Calu3 (cell line): Measurements from ENCODE around the gene TRDN. TPM values are rescaled to one million over a fixed set of nuclear protein-coding genes. Genes with fewer than 3 reads are reported as not detected.

ENCODE experiments used
- BruUV-seq: library from RNA; stranded (reverse); fragments of 400-500 nt; replicated peaks from 2 replicates; lab custom pipeline; 2021; lab: Mats Ljungman, UMichigan
- CTCF ChIA-PET: fragments of 300-600 bp; sonication (Branson Sonifier 250); formaldehyde crosslinking; loops from one replicate; lab custom pipeline; 2022; ENCODE audit warnings: antibody characterized with exemption; lab: Charles Lee
- DNase-seq: peaks from one replicate; pipeline ENCODE4 v3.0.0; 2022
- H3K27ac Mint-ChIP-seq: one replicate; pipeline ENCODE4 v1.8.0; 2022; ENCODE audit warnings: mixed read lengths; ENCODE audit not compliant: unreplicated experiment
- H3K27me3 Mint-ChIP-seq: one replicate; pipeline ENCODE4 v1.8.0; 2022; ENCODE audit warnings: mixed read lengths; ENCODE audit not compliant: unreplicated experiment
- H3K36me3 Mint-ChIP-seq: one replicate; pipeline ENCODE4 v1.8.0; 2022; ENCODE audit warnings: mild to moderate bottlenecking, moderate library complexity, mixed read lengths; ENCODE audit not compliant: insufficient read depth, unreplicated experiment
- H3K4me1 Mint-ChIP-seq: one replicate; pipeline ENCODE4 v1.8.0; 2022; ENCODE audit warnings: mild to moderate bottlenecking, low read depth, mixed read lengths; ENCODE audit not compliant: unreplicated experiment
- H3K4me3 Mint-ChIP-seq: one replicate; pipeline ENCODE4 v1.8.0; 2022; ENCODE audit warnings: mild to moderate bottlenecking, low read depth, moderate library complexity, mixed read lengths; ENCODE audit not compliant: unreplicated experiment
- H3K9me3 Mint-ChIP-seq: one replicate; pipeline ENCODE4 v1.8.0; 2022; ENCODE audit warnings: low read depth, mixed read lengths; ENCODE audit not compliant: unreplicated experiment
- CTCF ChIP-seq: fragments of 200-600 bp; IDR thresholded peaks from one replicate; pipeline ENCODE4 v1.8.0; 2022; ENCODE audit warnings: antibody characterized with exemption; ENCODE audit not compliant: unreplicated experiment
- intact Hi-C: fragments of 100-400 bp; cut with micrococcal nuclease; formaldehyde crosslinking; loops from one replicate; pipeline ENCODE4 v1.10.0; 2022; ENCODE audit not compliant: unreplicated experiment
- total RNA-seq: library from RNA; stranded (reverse); gene quantifications from 2 replicates; pipeline ENCODE4 v1.2.3, GENCODE V29; 2022

The TRDN gene
- total RNA-seq, 1 experiment from 2014 or later, result not detected

GRCh38 chr6:123509112-123509511 lies 127.6 kb downstream of the TRDN start:
- H3K4me3 Mint-ChIP-seq, result no peak overlapping the region

GRCh38 chr6:123508290-123508689 lies 128.5 kb downstream of the TRDN start:
- Mint-ChIP-seq H3K4me1 (no peaks in the 10 kb centered on the region), H3K27ac (no peak overlapping the region), H3K9me3 (no peaks in the 10 kb centered on the region), H3K4me3 (no peak overlapping the region), H3K27me3 (no peaks in the 10 kb centered on the region), H3K36me3 (no peaks in the 10 kb centered on the region)
- no TSS peak for BruUV-seq
- no peak for TF ChIP-seq CTCF
- no peak for DNase-seq
- CTCF ChIA-PET, result no interaction called here
- intact Hi-C loops, result no loop called here

More at GRCh38 chr6:123509112-123509511, 127.6 kb downstream of the TRDN start:
- TF ChIP-seq CTCF, result no peak
- H3K4me1 Mint-ChIP-seq, result no peaks in the 10 kb centered on the region
- H3K27ac Mint-ChIP-seq, result no peak overlapping the region
- CTCF ChIA-PET, result no interaction called here
- H3K9me3 Mint-ChIP-seq, result no peaks in the 10 kb centered on the region
- DNase-seq, result no peak
- intact Hi-C loops, result no loop called here
- BruUV-seq, result no TSS peak
- no peaks in the 10 kb centered on the region for H3K36me3 Mint-ChIP-seq
- no peaks in the 10 kb centered on the region for H3K27me3 Mint-ChIP-seq

GRCh38 chr6:123507582-123507981 lies 129.2 kb downstream of the TRDN start:
- no peak for DNase-seq
- H3K27me3 Mint-ChIP-seq, result no peaks in the 10 kb centered on the region
- H3K36me3 Mint-ChIP-seq, result no peaks in the 10 kb centered on the region
- no TSS peak for BruUV-seq
- no peak overlapping the region for H3K27ac Mint-ChIP-seq
- no peaks in the 10 kb centered on the region for H3K4me1 Mint-ChIP-seq
- H3K4me3 Mint-ChIP-seq, result no peak overlapping the region
- TF ChIP-seq CTCF, result no peak
- CTCF ChIA-PET, result no interaction called here
- intact Hi-C loops, result no loop called here
- H3K9me3 Mint-ChIP-seq, result no peaks in the 10 kb centered on the region

- Mint-ChIP-seq H3K4me3 (no peak overlapping the region), H3K9me3 (no peaks in the 10 kb centered on the region), H3K4me1 (no peaks in the 10 kb centered on the region), H3K27me3 (no peaks in the 10 kb centered on the region), H3K27ac (no peak overlapping the region), H3K36me3 (no peaks in the 10 kb centered on the region)
- no TSS peak for BruUV-seq
- CTCF ChIA-PET, result no interaction called here
- intact Hi-C loops, result no loop called here
- no peak for TF ChIP-seq CTCF
- DNase-seq, result no peak
These were observed 133.1 kb downstream of the TRDN start for GRCh38 chr6:123503619-123504018.
